ENCODE results near the gene TSC2.
"Not testable (repeated sequence)": the region's sequence is repeated elsewhere in the genome, so short reads cannot be mapped to it uniquely, and the experiment has no call there.

TSC2 gene

GRCh38 chr16:2105291-2105690 is 57.5 kb downstream of the TSC2 start:
- not testable (repeated sequence) for DNase-seq (ENCODE audit: low spot score)

GRCh38 chr16:2105769-2106168 is 58.0 kb downstream of the TSC2 start:
- DNase-seq (ENCODE audit: low spot score): not testable (repeated sequence)

GRCh38 chr16:2106211-2106610 is 58.4 kb downstream of the TSC2 start:
- not testable (repeated sequence) for DNase-seq (ENCODE audit: low spot score)

GRCh38 chr16:2107121-2107790 is 59.5 kb downstream of the TSC2 start:
- not testable (repeated sequence) for DNase-seq (ENCODE audit: low spot score)

- not testable (repeated sequence) for DNase-seq (ENCODE audit: low spot score)
Measured at GRCh38 chr16:2107791-2108125, 60.0 kb downstream of the TSC2 start.

- not testable (repeated sequence) for DNase-seq (ENCODE audit: low spot score)
Measured at GRCh38 chr16:2108446-2109270, 60.9 kb downstream of the TSC2 start.

DNA sequence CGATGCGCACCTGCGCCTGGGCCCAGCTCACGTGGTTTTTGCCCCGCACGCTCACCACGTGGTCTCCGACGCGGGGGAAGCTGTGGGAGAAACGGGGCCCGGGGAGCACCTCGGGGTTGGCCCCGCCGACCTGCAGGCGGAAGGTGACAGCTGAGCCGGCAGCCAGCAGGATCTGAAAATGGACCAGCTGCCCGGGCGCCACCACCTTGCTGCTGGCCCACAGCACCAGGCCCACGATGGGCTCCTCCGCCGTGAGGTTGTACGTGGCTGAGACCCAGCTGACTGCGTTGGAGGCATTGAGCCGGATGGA is 61.4 kb downstream of the TSC2 start:
- not testable (repeated sequence) for DNase-seq (ENCODE audit: low spot score)

- not testable (repeated sequence) for DNase-seq (ENCODE audit: low spot score)
Measured at GRCh38 chr16:2109872-2110271, 62.1 kb downstream of the TSC2 start.

- DNase-seq (ENCODE audit: low spot score): not testable (repeated sequence)
Measured at GRCh38 chr16:2110332-2111008, 62.7 kb downstream of the TSC2 start.

- DNase-seq (ENCODE audit: low spot score): not testable (repeated sequence)
Measured at GRCh38 chr16:2111009-2111353, 63.2 kb downstream of the TSC2 start.

DNA sequence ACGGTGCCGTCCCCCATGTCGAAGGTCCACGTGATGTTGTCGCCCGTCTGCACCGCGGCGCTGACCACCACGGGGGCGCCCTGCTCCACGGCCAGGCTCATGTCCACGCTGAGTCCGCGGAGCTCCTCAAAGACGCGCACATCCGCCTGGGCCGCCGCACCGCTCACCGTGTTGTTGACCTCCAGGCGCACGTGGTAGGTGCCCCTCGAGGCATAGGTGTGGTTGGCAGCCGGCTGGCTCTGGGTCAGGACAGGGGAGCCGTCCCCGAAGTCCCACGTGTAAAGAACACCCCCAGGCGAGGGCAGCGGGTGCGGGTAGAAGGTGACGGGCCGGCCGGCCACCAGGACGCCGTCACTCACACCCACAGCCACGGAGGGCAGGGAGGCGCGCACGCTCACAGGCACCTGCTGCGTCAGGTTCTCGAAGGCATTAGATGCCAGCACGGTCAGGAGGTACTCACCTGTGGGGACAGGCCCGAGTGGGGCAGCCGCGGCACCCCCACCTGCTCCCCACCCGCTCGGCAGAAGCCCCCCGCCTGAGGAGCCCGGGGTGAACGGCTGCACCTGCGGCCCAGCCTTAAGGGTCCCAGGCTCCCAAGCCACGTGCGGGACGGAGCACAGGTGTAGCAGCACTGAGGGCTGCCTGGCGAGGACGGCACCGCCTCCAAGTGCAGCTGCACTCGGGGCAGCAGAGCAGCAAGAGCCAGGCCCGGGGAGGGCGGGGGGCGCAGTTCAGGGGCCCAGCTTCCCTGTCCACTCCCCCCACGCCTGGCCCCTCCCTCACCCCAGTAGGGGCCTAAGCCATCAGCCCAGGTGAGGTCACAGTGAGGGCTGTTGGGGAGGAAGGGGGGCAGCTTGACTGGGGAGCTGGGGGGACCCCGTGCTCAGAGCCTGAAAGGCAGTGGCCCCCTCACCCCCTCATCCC is 63.9 kb downstream of the TSC2 start:
- DNase-seq (ENCODE audit: low spot score): not testable (repeated sequence)

- not testable (repeated sequence) for DNase-seq (ENCODE audit: low spot score)
Measured at GRCh38 chr16:2112539-2113106, 64.8 kb downstream of the TSC2 start.

DNA sequence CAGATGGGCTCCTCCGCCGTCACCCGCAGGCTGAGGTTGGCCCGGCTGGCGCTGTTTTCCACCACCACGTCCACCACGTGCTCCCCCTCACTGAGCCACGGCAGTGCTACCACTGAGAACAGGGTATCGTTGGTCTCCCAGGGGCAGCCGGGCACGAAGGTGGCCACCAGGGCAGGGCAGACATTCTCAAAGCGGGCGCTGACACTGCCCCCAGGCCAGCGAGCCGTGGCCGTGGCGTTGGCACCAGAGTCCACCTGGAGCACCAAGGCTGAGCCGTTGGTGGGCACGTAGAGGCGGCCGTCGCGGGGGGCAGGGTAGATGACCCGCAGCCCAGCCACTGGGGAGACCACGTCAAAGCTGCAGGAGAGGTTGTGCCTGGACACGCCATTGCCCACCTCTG is 66.4 kb downstream of the TSC2 start:
- DNase-seq (ENCODE audit: low spot score): not testable (repeated sequence)

DNA sequence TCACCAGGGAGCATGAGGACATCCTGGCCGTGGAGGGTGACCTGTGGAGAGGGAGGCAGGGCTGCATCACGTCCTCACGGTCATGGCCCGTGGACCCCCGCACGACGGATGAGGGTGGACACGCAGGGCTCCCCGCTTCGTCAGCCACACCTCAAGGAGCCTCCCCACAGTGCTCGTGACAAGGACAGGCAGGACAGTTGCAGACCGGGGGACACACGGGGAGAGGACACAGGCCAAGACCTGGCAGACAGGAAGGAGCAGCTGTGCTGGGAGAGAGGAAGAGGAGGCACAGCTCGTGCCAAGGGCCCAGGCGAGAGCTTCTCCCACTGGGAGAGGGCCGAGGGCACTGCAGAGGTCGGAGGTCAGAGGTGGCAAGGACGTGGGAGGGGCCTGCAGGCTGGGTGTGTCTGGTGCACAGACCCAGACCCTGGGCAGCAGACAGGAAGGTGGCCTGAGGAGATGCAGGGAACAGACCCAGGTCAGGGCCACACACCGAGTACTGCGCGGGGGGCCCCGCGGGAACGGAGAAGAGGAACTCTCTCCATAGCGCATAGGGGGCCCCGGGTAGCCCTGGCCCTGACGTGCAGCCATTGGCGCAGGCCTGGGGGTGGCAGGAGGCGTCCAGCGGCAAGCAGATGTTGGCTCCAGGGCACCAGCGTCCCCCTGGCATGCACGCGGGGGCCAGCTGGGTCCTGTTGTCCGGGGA is 67.3 kb downstream of the TSC2 start:
- DNase-seq (ENCODE audit: low spot score): not testable (repeated sequence)

GRCh38 chr16:2115591-2115973 is 67.8 kb downstream of the TSC2 start:
- DNase-seq (ENCODE audit: low spot score): no peak

DNA sequence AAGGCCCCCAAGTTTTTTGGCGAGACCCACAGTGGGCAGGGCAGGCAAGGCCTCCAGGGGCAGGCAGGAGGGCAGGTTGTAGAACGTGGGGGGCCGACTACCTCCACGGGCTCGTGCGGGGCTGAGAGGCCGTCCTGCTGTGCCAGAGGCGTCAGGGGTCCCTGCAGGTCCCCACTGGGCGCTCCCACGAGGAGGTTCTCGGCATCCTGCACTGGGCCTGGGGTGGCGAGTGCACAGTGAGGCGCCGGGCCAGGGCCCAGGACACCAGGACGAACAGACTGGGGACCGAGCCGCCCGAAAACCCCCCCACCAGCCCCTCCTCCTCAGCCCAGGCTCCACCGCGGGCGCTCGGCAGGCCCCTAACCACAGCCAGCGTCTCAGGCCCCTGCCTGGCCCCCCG is 68.6 kb downstream of the TSC2 start:
- not testable (repeated sequence) for DNase-seq (ENCODE audit: low spot score)

GRCh38 chr16:2117341-2117740 is 69.6 kb downstream of the TSC2 start:
- DNase-seq (ENCODE audit: low spot score): not testable (repeated sequence)

DNA sequence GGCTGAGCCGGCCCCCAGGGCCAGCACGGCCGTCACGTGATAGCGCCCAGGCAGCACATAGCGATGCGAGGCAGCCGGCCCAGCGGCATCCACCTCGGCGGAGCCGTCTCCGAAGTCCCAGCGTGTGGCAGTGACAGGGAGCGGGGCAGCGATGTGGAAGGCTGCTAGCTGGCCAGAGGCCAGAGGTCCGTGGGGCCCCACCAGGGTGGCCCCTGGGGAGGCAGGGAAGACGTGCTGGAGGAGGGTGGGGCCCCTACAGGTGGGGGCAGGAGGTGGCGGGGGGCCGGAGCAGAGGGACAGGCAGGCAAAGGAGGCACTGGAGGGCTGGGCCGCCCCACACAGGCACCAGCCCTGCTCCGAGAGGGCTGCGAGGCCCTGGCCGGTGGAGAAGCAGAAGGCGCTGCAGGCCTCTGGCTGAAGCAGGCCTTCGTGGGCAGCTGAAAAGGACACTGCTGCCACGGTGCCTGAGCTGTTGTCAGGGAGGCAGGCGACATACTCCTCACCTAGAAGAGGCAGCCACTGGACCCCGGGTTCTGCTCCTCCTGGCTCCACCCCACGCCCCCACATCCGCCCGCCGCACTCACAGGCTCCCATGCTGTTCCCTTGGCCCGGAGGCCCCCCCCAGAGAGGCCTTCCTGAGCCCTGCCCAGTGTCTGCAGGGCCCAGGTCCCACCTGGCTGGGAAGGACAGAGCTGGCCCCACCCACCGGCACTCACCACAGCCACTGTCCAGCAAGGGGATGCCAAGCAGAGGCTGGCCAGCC is 70.4 kb downstream of the TSC2 start:
- DNase-seq (ENCODE audit: low spot score): not testable (repeated sequence)

DNA sequence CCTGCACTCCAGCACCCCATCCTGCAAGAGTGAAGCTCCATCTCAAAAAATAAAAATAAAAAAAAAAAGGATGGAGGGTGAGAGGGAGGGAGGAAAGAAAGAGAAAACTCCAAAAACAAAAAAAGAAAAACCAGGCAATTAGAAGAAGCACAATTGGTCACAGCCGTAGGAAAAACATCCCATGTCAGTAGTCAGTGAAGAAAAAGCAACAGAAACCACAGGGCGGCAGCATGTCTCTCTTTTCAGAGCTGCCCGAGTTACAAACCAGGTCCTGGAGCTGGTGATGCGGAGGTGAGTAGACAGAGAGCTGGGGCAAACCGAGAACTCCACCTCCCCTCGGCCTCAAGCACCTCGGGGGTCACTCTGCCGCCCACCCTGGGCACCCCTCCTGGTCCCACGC is 73.5 kb downstream of the TSC2 start:
- DNase-seq (ENCODE audit: low spot score): not testable (repeated sequence)

GRCh38 chr16:2121853-2122252 is 74.1 kb downstream of the TSC2 start:
- no peak for DNase-seq (ENCODE audit: low spot score)

Measured in COLO829 (cell line).